GM21526 (cell line): ENCODE data around the gene FCRLB.
A peak's percentile ranks its signal among the peaks of the same experiment; 100 is the strongest.
"Not testable (repeated sequence)": the region's sequence is repeated elsewhere in the genome, so short reads cannot be mapped to it uniquely, and the experiment has no call there.

ENCODE experiments used
- ATAC-seq: cut with Tn5 transposase; IDR thresholded peaks from one replicate; pipeline ENCODE4 v1.9.1; 2021; ENCODE audit warnings: moderate library complexity; ENCODE audit not compliant: unreplicated experiment, low FRiP score

The FCRLB gene

GRCh38 chr1:161738627-161739287 is 17.4 kb downstream of the FCRLB start:
- ATAC-seq: peak; percentile 46

- ATAC-seq: no peak
Measured at GRCh38 chr1:161739865-161740566, 18.7 kb downstream of the FCRLB start.

GRCh38 chr1:161740921-161741320 is 19.6 kb downstream of the FCRLB start:
- no peak for ATAC-seq

- no peak for ATAC-seq
Measured at GRCh38 chr1:161743231-161743630, 21.9 kb downstream of the FCRLB start.

GRCh38 chr1:161747801-161748200 is 26.5 kb downstream of the FCRLB start:
- ATAC-seq: no peak

- peak; percentile 88 for ATAC-seq
Measured at GRCh38 chr1:161749509-161750407, 28.4 kb downstream of the FCRLB start, which contains the start of gene DUSP12. DUSP12 (plus strand) TSS chr1:161749786; CDS start chr1:161749802, 16 bp downstream.

GRCh38 chr1:161763522-161764098 is 42.3 kb downstream of the FCRLB start:
- ATAC-seq: no peak

- ATAC-seq: peak; percentile 45
Measured at GRCh38 chr1:161766102-161766981, 45.0 kb downstream of the FCRLB start, which contains the start of gene ATF6. ATF6 (plus strand) TSS chr1:161766320; CDS start chr1:161766361, 41 bp downstream.

- ATAC-seq: no peak
Measured at GRCh38 chr1:161768461-161768860, 47.1 kb downstream of the FCRLB start.

GRCh38 chr1:161768986-161769672 is 47.8 kb downstream of the FCRLB start:
- ATAC-seq: no peak

GRCh38 chr1:161769673-161770045 is 48.3 kb downstream of the FCRLB start:
- ATAC-seq: not testable (repeated sequence)

- ATAC-seq: no peak
Measured at GRCh38 chr1:161770250-161770649, 48.9 kb downstream of the FCRLB start.

- no peak for ATAC-seq
Measured at GRCh38 chr1:161771161-161771560, 49.8 kb downstream of the FCRLB start.

GRCh38 chr1:161771973-161772372 is 50.6 kb downstream of the FCRLB start:
- ATAC-seq: no peak

- no peak for ATAC-seq
Measured at GRCh38 chr1:161772397-161772796, 51.1 kb downstream of the FCRLB start.

- no peak for ATAC-seq
Measured at GRCh38 chr1:161773791-161774190, 52.4 kb downstream of the FCRLB start.

- ATAC-seq: no peak
Measured at GRCh38 chr1:161777261-161777660, 55.9 kb downstream of the FCRLB start.
